H1 (cell line): Measurements from ENCODE around the gene ITGB1BP1. TPM values are rescaled to one million over a fixed set of nuclear protein-coding genes. Genes with fewer than 3 reads are reported as not detected.
A peak's percentile ranks its signal among the peaks of the same experiment; 100 is the strongest.

Source experiments
- CTCF ChIA-PET: fragments of 300-600 bp; sonication (Branson Sonifier 250); formaldehyde crosslinking; loops from one replicate; lab custom pipeline; 2021; ENCODE audit not compliant: partially characterized antibody; lab: Charles Lee
- POLR2A ChIA-PET: fragments of 300-600 bp; sonication (Branson Sonifier 250); formaldehyde crosslinking; loops from one replicate; lab custom pipeline; 2021; ENCODE audit warnings: inconsistent platforms; ENCODE audit not compliant: partially characterized antibody; lab: Charles Lee
- DNase-seq, 2 experiments: peaks; one replicate each; pipeline versions ENCODE4 v3.0.0 to v3.0.0-alpha.2; 2010 to 2022; ENCODE audit warnings: low spot score in 2 of 2, low read depth in 1 of 2, mixed read lengths in 1 of 2
- FAIRE-seq: peaks from 2 replicates; lab custom pipeline; 2011; peaks lifted over from hg19 to GRCh38; lab: Jason Lieb, UNC
- H2AFZ ChIP-seq: 2 replicates; pipeline ENCODE4 v1.8.1; 2012; ENCODE audit warnings: low read length, inconsistent platforms
- H2AK5ac ChIP-seq: 2 replicates; pipeline ENCODE4 v1.6.1; 2013; ENCODE audit warnings: low read depth, low read length
- H2BK120ac ChIP-seq: replicated peaks from 2 replicates; pipeline ENCODE3; 2013; ENCODE audit warnings: low read depth, low read length, inconsistent platforms
- H2BK12ac ChIP-seq: 2 replicates; pipeline ENCODE4 v1.6.1; 2013; ENCODE audit warnings: low read depth, low read length
- H2BK15ac ChIP-seq: 2 replicates; pipeline ENCODE4 v1.6.1; 2013; ENCODE audit warnings: low read length
- H2BK20ac ChIP-seq: 2 replicates; pipeline ENCODE4 v1.6.1; 2013; ENCODE audit warnings: low read length
- H2BK5ac ChIP-seq: 2 replicates; pipeline ENCODE4 v1.6.1; 2013; ENCODE audit warnings: low read depth, low read length
- H3K14ac ChIP-seq: 2 replicates; pipeline ENCODE4 v1.6.1; 2013; ENCODE audit warnings: inconsistent platforms; ENCODE audit not compliant: insufficient read length
- H3K18ac ChIP-seq: 2 replicates; pipeline ENCODE4 v1.6.1; 2013; ENCODE audit warnings: low read length; ENCODE audit errors: extremely low read depth
- H3K23ac ChIP-seq: 2 replicates; pipeline ENCODE4 v1.6.1; 2013; ENCODE audit warnings: inconsistent platforms; ENCODE audit not compliant: insufficient read length
- H3K23me2 ChIP-seq: 2 replicates; pipeline ENCODE4 v1.6.1; 2013; ENCODE audit warnings: low read depth, low read length
- H3K27ac ChIP-seq: 2 replicates; pipeline ENCODE4 v1.6.1; 2011; ENCODE audit warnings: low read depth, low read length, inconsistent platforms
- H3K27me3 ChIP-seq, 4 experiments: replicated peaks in 1 of 4; 1 replicate in 1 of 4; 2 replicates in 3 of 4; pipeline versions ENCODE4 v1.6.1 to v1.8.1; 2011 to 2013; ENCODE audit warnings: low read length in 3 of 4, mild to moderate bottlenecking in 3 of 4, inconsistent platforms in 2 of 4, mixed read lengths in 2 of 4, moderate library complexity in 1 of 4; ENCODE audit not compliant: control insufficient read depth in 3 of 4, insufficient read depth in 3 of 4; ENCODE audit errors: extremely low read depth in 1 of 4
- H3K36me3 ChIP-seq, 4 experiments: 2 replicates each; pipeline versions ENCODE4 v1.6.1 to v1.8.1; 2011 to 2013; ENCODE audit warnings: mild to moderate bottlenecking in 4 of 4, low read length in 3 of 4, moderate library complexity in 2 of 4, control low read depth in 1 of 4, inconsistent platforms in 1 of 4; ENCODE audit not compliant: insufficient read depth in 4 of 4, control insufficient read depth in 2 of 4
- H3K4ac ChIP-seq: replicated peaks from 2 replicates; pipeline ENCODE3; 2013; ENCODE audit warnings: low read length, low read depth, mixed read lengths, inconsistent platforms; ENCODE audit not compliant: insufficient read length
- H3K4me1 ChIP-seq, 4 experiments: replicated peaks in 1 of 4; 1 replicate in 1 of 4; 2 replicates in 3 of 4; pipeline versions ENCODE4 v1.6.1 to v1.8.1; 2011 to 2013; ENCODE audit warnings: low read length in 3 of 4, inconsistent platforms in 2 of 4, mixed read lengths in 1 of 4; ENCODE audit not compliant: insufficient read depth in 4 of 4, control insufficient read depth in 3 of 4
- H3K4me2 ChIP-seq, 2 experiments: 2 replicates each; pipeline versions ENCODE4 v1.6.1 to v1.8.1; 2011 to 2013; ENCODE audit warnings: low read depth in 2 of 2, low read length in 2 of 2, control low read depth in 1 of 2, inconsistent platforms in 1 of 2, mild to moderate bottlenecking in 1 of 2; ENCODE audit not compliant: insufficient read depth in 1 of 2
- H3K4me3 ChIP-seq, 4 experiments: fragments of 200-600, 300-600 bp in 1 of 4; sonication (generic), shearing (Covaris generic), sonication (Bioruptor Twin) in 1 of 4; 2 replicates each; pipeline versions ENCODE4 v1.5.1 to v1.8.1; 2011 to 2016; ENCODE audit warnings: low read length in 4 of 4, low read depth in 3 of 4, control low read depth in 2 of 4, inconsistent platforms in 2 of 4, mild to moderate bottlenecking in 2 of 4, mixed read lengths in 1 of 4, moderate library complexity in 1 of 4; ENCODE audit not compliant: insufficient read depth in 2 of 4; ENCODE audit errors: extremely low read depth in 1 of 4
- H3K56ac ChIP-seq: replicated peaks from 2 replicates; pipeline ENCODE3; 2013; ENCODE audit warnings: low read depth, mild to moderate bottlenecking, mixed read lengths, low read length, inconsistent platforms; ENCODE audit not compliant: insufficient read length
- H3K79me1 ChIP-seq: 2 replicates; pipeline ENCODE4 v1.6.1; 2013; ENCODE audit warnings: low read depth, low read length, control low read depth
- H3K79me2 ChIP-seq, 2 experiments: 2 replicates each; pipeline versions ENCODE4 v1.6.1 to v1.8.1; 2012 to 2013; ENCODE audit warnings: low read length in 2 of 2, mild to moderate bottlenecking in 2 of 2, inconsistent platforms in 1 of 2; ENCODE audit not compliant: insufficient read depth in 2 of 2, control insufficient read depth in 1 of 2
- H3K9ac ChIP-seq, 4 experiments: replicated peaks in 1 of 4; 1 replicate in 1 of 4; 2 replicates in 3 of 4; pipeline versions ENCODE4 v1.6.1 to v1.8.1; 2011 to 2013; ENCODE audit warnings: low read depth in 3 of 4, low read length in 3 of 4, control low read depth in 2 of 4, mild to moderate bottlenecking in 2 of 4, moderate library complexity in 2 of 4, inconsistent platforms in 1 of 4; ENCODE audit errors: extremely low read depth in 1 of 4
- H3K9me3 ChIP-seq, 2 experiments: 2 replicates each; pipeline versions ENCODE4 v1.6.1 to v1.8.1; 2012 to 2013; ENCODE audit warnings: mild to moderate bottlenecking in 2 of 2, moderate library complexity in 2 of 2, control low read depth in 1 of 2, inconsistent platforms in 1 of 2, low read depth in 1 of 2, low read length in 1 of 2, mixed read lengths in 1 of 2; ENCODE audit not compliant: insufficient read depth in 2 of 2
- H4K20me1 ChIP-seq, 2 experiments: replicated peaks in 1 of 2; 2 replicates each; pipeline versions ENCODE3 to v1.8.1; 2011 to 2013; ENCODE audit warnings: inconsistent platforms in 2 of 2, low read length in 2 of 2, mild to moderate bottlenecking in 1 of 2; ENCODE audit not compliant: insufficient read depth in 2 of 2, control insufficient read depth in 1 of 2
- H4K5ac ChIP-seq: 2 replicates; pipeline ENCODE4 v1.6.1; 2013; ENCODE audit warnings: low read length, low read depth, mixed read lengths, inconsistent platforms; ENCODE audit not compliant: insufficient read length
- H4K8ac ChIP-seq: 2 replicates; pipeline ENCODE4 v1.8.0; 2013; ENCODE audit warnings: mild to moderate bottlenecking, moderate library complexity, low read length, inconsistent platforms; ENCODE audit not compliant: insufficient read depth; ENCODE audit errors: extremely low read depth
- H4K91ac ChIP-seq: replicated peaks from 2 replicates; pipeline ENCODE3; 2013; ENCODE audit warnings: low read length, mixed read lengths, inconsistent platforms; ENCODE audit not compliant: insufficient read length
- BRCA1 ChIP-seq: IDR thresholded peaks from 2 replicates; pipeline ENCODE4 v1.6.1; 2012; ENCODE audit warnings: low read depth, low read length, improper control_type of control experiment
- CBX5 ChIP-seq: fragments of 300-800, 300-1000 bp; sonication (generic); IDR thresholded peaks from 2 replicates; pipeline ENCODE4 v1.7.1; 2016; ENCODE audit warnings: antibody characterized with exemption, low read length, low read depth
- CBX8 ChIP-seq: fragments of 300-800, 300-1000 bp; sonication (generic); IDR thresholded peaks from 2 replicates; pipeline ENCODE4 v1.7.1; 2016; ENCODE audit warnings: low read depth, low read length, borderline replicate concordance
- CHD2 ChIP-seq: IDR thresholded peaks from 2 replicates; pipeline ENCODE4 v1.6.1; 2012; ENCODE audit warnings: low read length, improper control_type of control experiment
- EP300 ChIP-seq, 2 experiments: IDR thresholded peaks; 1 replicate in 1 of 2; 2 replicates in 1 of 2; pipeline ENCODE4 v1.6.1; 2011 to 2012; ENCODE audit warnings: low read depth in 2 of 2, low read length in 2 of 2, mild to moderate bottlenecking in 2 of 2, borderline replicate concordance in 1 of 2, inconsistent platforms in 1 of 2, moderate library complexity in 1 of 2
- MAX ChIP-seq: IDR thresholded peaks from 2 replicates; pipeline ENCODE4 v1.6.1; 2012; ENCODE audit warnings: inconsistent platforms
- PHF8 ChIP-seq: fragments of 200-600 bp; sonication (generic); conservative IDR thresholded peaks from 2 replicates; pipeline ENCODE4 v1.7.1; 2012; ENCODE audit warnings: low read depth, mild to moderate bottlenecking, inconsistent platforms, low read length, moderate library complexity
- POU5F1 ChIP-seq: IDR thresholded peaks from 2 replicates; pipeline ENCODE4 v1.6.1; 2011; ENCODE audit warnings: low read depth, mild to moderate bottlenecking, low read length, moderate library complexity
- RAD21 ChIP-seq, 2 experiments: IDR thresholded peaks in 1 of 2; conservative IDR thresholded peaks in 1 of 2; 2 replicates each; pipeline ENCODE4 v1.6.1; 2011; ENCODE audit warnings: low read depth in 2 of 2, low read length in 2 of 2, improper control_type of control experiment in 1 of 2, inconsistent platforms in 1 of 2, mild to moderate bottlenecking in 1 of 2, moderate library complexity in 1 of 2
- SP4 ChIP-seq: IDR thresholded peaks from 2 replicates; pipeline ENCODE4 v1.6.1; 2012; ENCODE audit warnings: low read length, inconsistent platforms
- TCF12 ChIP-seq: IDR thresholded peaks from 2 replicates; pipeline ENCODE4 v1.6.1; 2011; ENCODE audit warnings: low read depth, mild to moderate bottlenecking, low read length
- YY1 ChIP-seq: IDR thresholded peaks from 2 replicates; pipeline ENCODE4 v1.6.1; 2011; ENCODE audit warnings: low read depth, mild to moderate bottlenecking, low read length
- WGBS, 2 experiments: shearing (Covaris generic) in 1 of 2; methylation state at CpG; one replicate each; pipeline versions ENCODE4 v1.1.6 to v1.1.7; 2013 to 2015; ENCODE audit warnings: low lambda C conversion rate in 2 of 2, mixed read lengths in 2 of 2, inconsistent platforms in 1 of 2, low coverage in 1 of 2, missing lambda C conversion rate in 1 of 2; ENCODE audit not compliant: insufficient replicate concordance in 2 of 2, insufficient coverage in 1 of 2, insufficient read length in 1 of 2; ENCODE audit errors: extremely low coverage in 1 of 2, missing lambda C conversion rate in 1 of 2; 5-methylcytosine and 5-hydroxymethylcytosine counted together
- polyA plus RNA-seq, 7 experiments: library from polyadenylated mRNA; depleted of rRNA in 3 of 7; stranded (reverse) in 5 of 7; unstranded in 2 of 7; fragments of >200 nt in 5 of 7; fragments of 200-250 nt in 2 of 7; gene quantifications; 1 replicate in 5 of 7; 2 replicates in 1 of 7; 4 replicates in 1 of 7; pipeline versions ENCODE4 v1.2.1 to v1.2.3, GENCODE V29; 2011 to 2013; ENCODE audit warnings: missing spikeins in 2 of 7, mixed read lengths in 2 of 7
- total RNA-seq: library from RNA; stranded (reverse); fragmentation: NEBNext Ultra II Directional; extraction: Animal tissue kit (Norgen Biotek cat#: 25700); gene quantifications from 2 replicates; pipeline ENCODE4 v1.2.1, GENCODE V29; 2021

The ITGB1BP1 gene
- total and polyA plus RNA-seq, 2 of the 8 experiments (the other 6 are each of a cell fraction or from before 2014, with no cell fraction given), result 16.1 to 45.4 TPM

DNA sequence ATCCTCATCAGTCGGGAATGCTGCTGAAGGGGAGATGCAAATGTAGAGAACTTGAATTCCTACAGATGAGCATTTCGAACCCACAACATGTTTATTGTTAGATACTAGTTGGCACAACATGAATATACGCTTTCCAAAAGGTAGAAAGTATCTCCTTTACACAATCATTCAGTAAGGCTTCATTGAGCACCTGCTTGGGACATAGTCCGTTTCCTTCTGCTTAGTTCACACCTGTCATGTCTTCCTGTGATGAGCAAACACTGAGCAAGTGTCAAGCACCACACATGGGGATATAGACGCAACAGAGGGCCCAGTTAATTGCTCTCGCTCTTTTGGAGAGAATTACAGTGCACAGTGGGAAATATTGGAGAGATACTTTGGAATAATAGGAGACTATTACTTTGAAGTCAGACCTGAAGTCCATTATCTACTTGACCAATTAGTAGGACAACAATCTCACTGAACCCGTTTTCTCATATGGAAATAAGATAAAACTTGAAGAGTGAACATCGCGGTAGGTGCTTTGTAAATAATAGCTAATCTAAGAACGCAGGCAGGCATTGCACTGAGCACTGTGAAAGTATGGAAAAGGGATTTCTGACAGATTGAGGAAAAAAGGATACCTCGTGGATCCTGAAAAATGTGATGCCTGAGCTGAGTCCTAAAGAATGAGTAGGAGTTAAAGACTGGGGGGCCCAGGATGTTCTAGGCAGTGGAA is 1.3 kb upstream of the ITGB1BP1 start:
- no peak overlapping the region for H3K14ac ChIP-seq
- peaks cover 5 to 14% (median 8%) of the 10 kb centered on the region in 4 experiments; a peak in 6 of 7 replicates for H3K4me1 ChIP-seq
- no peak overlapping the region for H2BK20ac ChIP-seq
- no peak overlapping the region for H3K18ac ChIP-seq
- no peak overlapping the region for H3K27ac ChIP-seq
- H4K20me1 ChIP-seq, result peaks cover 3 to 6% of the 10 kb centered on the region in 2 experiments
- H3K4me3 ChIP-seq, result peak overlapping the region; percentile 84 to 98 (median 96)
- peaks cover 13% of the 10 kb centered on the region for H3K79me1 ChIP-seq
- no peaks in the 10 kb centered on the region for H3K9me3 ChIP-seq
- H2BK120ac ChIP-seq, result no peak overlapping the region
- H2AFZ ChIP-seq, result no peak overlapping the region
- no peak overlapping the region for H2BK12ac ChIP-seq
- WGBS, 2 experiments, result 70% methylated on average over 11 of the region's 11 CpGs; no CpG with 5 or more reads in 1 of the 2 experiments
- no peak for FAIRE-seq
- no peak overlapping the region for H3K4ac ChIP-seq
- H3K23me2 ChIP-seq, result peaks cover 12% of the 10 kb centered on the region
- no peak overlapping the region for H2BK5ac ChIP-seq
- H3K4me2 ChIP-seq, result peak overlapping the region; percentile 99 to 100
- H3K27me3 ChIP-seq, result peaks cover 0 to 9% (median 4%) of the 10 kb centered on the region in 4 experiments; a peak in 4 of 7 replicates
- CTCF ChIA-PET, result interaction anchor here (0.9 to 2.2 kb wide), 3 partner anchors 11 to 286 kb away, joined by 3 to 7 read pairs (median 6); no protein-coding TSS in a partner anchor
- no peak overlapping the region for H4K5ac ChIP-seq
- no peak overlapping the region for H4K91ac ChIP-seq
- H3K9ac ChIP-seq, result peak overlapping the region; percentile 88 to 98 (median 94)
- POLR2A ChIA-PET, result interaction anchor here (0.7 to 3.3 kb wide), 2 partner anchors 206 to 296 kb away, joined by 7 to 12 read pairs; partner anchors contain the start of gene YWHAQ
- no peak overlapping the region for H3K56ac ChIP-seq
- H3K36me3 ChIP-seq, result peaks cover 4 to 9% (median 7%) of the 10 kb centered on the region in 4 experiments; a peak in 6 of 8 replicates
- H2AK5ac ChIP-seq, result no peak overlapping the region
- no peak overlapping the region for H4K8ac ChIP-seq
- H2BK15ac ChIP-seq, result no peak overlapping the region
- no peak for DNase-seq
- no peak overlapping the region for H3K23ac ChIP-seq
- peaks cover 0 to 39% of the 10 kb centered on the region in 2 experiments; a peak in 3 of 4 replicates for H3K79me2 ChIP-seq
- TF ChIP-seq SP4, result no peak
- no peak for TF ChIP-seq BRCA1
- no peak for TF ChIP-seq TCF12
- TF ChIP-seq YY1, result no peak
- no peak for TF ChIP-seq PHF8
- TF ChIP-seq RAD21 (IDR thresholded peaks at IDR 0.05 in 1 of 2, conservative IDR thresholded peaks at IDR 0.05 in 1 of 2; ENCODE audit: low read depth in 2 of 2, low read length in 2 of 2), result no peak
- TF ChIP-seq POU5F1, result no peak
- no peak for TF ChIP-seq EP300 (IDR thresholded peaks at IDR 0.05; ENCODE audit: borderline replicate concordance in 1 of 2, low read depth in 2 of 2, low read length in 2 of 2)
- no peak for TF ChIP-seq CBX8
- no peak for TF ChIP-seq CHD2
- TF ChIP-seq MAX, result no peak
- TF ChIP-seq CBX5, result no peak
